ENCODE measurements around the gene COX7A2L.

GRCh38 chr2:42324244-42324643 lies 36.8 kb downstream of the COX7A2L start:
- TF ChIP-seq TEAD4 (CRISPR knock-in tag; IDR thresholded peaks at IDR 0.05) (no peak), NR1H2 (CRISPR knock-in tag; IDR thresholded peaks at IDR 0.05) (no peak), PREB (CRISPR knock-in tag; IDR thresholded peaks at IDR 0.05; ENCODE audit: borderline replicate concordance) (no peak), JUN (CRISPR knock-in tag; IDR thresholded peaks at IDR 0.05) (no peak), MAX (CRISPR knock-in tag; IDR thresholded peaks at IDR 0.05) (no peak), CTCF (IDR thresholded peaks at IDR 0.05) (no peak), TCF7 (CRISPR knock-in tag; IDR thresholded peaks at IDR 0.05; ENCODE audit: low read depth) (no peak), HMGXB4 (CRISPR knock-in tag; IDR thresholded peaks at IDR 0.05) (no peak), USF2 (CRISPR knock-in tag; IDR thresholded peaks at IDR 0.05) (no peak), ZNF219 (CRISPR knock-in tag; IDR thresholded peaks at IDR 0.05; ENCODE audit: borderline replicate concordance) (no peak), ARID4B (CRISPR knock-in tag; IDR thresholded peaks at IDR 0.05; ENCODE audit: borderline replicate concordance) (no peak)

All from WTC11 (cell line).